GM21360 (cell line): ENCODE measurements around the gene SYTL1.
A peak's percentile ranks its signal among the peaks of the same experiment; 100 is the strongest.

Experiments
- ATAC-seq: cut with Tn5 transposase; IDR thresholded peaks from one replicate; pipeline ENCODE4 v1.9.1; 2021; ENCODE audit warnings: mild to moderate bottlenecking, moderate library complexity; ENCODE audit not compliant: unreplicated experiment

The SYTL1 gene

DNA sequence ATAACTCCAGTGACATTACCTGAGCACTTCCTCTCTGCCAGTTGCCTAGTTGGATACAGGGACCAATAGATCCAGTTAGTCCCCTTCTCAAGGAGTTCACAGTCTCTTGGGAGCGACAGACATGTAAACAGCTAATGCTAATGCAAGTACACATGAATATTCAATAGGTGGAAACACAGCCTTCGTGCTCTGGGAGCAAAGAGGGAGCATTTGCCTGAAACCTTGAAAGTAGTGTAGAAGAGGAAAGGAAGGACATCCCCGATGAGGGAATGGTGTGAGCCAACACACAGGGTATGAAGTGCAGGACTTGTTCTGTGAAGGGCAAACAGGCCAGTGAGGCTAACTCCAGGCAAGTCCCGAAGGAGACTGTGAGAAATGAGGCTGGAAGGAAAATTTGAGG, 23.7 kb upstream of the SYTL1 start:
- ATAC-seq: no peak

DNA sequence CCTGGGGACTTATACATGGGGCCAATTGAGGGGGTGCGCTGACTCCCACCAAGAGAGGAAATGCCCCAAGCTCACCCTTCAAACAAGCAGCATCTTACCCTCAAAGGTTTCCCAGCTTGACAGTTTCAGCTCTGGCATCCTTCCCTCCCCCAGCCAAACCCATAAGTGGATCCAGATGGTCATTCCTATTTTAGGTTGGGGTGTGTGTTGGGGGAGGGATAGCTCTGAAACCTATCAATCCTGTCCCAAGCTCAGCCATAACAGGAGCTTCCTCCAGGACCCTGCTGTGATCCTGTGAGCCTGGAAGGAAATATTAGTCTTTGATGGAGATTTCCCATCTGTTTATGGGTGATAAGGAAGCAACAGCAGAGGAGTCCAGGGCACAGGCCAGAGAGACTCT, 23.2 kb upstream of the SYTL1 start:
- ATAC-seq: no peak

DNA sequence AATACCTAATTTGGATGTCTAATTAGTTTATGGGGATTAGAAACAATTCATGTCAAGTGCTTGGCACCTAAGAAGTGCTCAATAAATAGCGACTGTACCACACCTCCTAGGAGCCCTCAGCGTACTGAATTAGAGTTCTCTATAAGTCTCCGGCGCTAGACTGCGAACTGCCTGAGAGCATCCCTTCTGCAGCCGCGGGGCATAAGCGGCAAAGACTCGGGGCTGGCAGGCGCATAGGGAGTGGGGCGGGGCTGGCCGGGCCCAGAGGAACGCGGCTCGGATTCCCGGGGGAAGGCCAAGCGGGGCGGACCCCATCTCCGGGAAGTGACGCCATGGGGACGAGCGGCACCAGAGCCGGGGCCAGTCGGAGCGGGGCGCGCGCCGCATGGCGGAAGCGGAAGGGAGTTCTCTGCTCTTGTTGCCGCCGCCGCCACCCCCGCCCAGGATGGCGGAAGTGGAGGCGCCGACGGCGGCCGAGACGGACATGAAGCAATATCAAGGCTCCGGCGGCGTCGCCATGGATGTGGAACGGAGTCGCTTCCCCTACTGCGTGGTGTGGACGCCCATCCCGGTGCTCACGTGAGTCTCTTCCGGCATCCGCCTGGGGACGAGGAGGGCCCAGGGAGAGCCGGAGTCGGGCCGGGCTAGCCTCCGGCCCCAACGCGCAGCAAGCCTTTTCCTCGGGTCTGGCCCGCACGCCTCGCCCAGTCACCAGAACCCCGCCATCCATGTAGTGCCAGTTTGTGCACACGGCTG, 19.8 kb upstream of the SYTL1 start, which contains the start of gene TMEM222:
Gene TMEM222, plus strand, starts transcription at position 351 of the 756 bp plus-strand sequence. Its CDS starts 35 bp downstream, at position 386.
- ATAC-seq: peak; percentile 94

DNA sequence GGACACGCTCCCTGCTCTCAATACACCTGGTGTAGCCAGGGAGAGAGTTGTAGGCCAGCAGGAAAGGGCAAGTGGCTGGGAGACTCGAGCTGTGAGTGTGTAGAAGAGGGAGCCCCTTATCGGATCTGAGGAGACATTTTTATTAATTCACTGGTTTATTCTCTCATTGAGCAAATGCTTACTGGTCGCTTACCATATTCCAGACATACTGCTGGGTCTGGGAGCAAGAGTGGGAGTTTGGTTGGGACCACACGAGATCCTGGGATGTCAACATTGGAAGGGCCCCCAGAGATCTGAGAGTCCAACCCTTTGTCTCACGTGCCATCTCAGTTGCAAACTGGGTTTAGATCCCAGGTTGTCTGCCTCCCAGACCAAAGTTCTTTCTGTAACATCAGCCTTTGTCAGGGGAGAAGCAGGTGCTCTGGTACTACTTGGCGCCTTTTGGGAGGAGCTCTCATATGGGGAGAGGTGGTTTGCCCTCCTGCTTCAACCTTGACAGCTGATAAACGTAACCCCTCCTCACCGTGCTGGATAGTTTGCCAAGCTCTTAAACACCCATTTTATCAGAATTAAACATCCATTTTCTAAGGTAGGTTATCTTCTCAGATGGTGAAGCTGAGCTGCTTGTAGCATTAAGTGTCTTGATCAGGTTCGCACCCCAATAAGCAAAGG, 19.1 kb upstream of the SYTL1 start:
- no peak for ATAC-seq

DNA sequence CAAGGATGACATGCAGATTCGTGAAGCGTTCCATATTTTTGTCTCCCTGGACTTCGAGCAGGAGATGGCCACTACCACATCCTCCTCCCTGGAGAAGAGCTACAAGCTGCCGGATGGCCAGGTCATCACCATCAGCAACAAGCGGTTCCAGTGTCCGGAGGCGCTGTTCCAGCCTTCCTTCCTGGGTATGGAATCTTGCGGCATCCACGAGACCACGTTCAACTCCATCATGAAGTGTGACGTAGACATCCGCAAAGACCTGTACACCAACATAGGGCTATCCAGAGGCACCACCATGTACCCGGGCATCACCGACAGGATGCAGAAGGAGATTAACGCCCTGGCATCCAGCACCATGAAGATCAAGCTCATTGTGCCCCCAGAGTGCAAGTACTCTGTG, 16.5 kb upstream of the SYTL1 start:
- no peak for ATAC-seq

DNA sequence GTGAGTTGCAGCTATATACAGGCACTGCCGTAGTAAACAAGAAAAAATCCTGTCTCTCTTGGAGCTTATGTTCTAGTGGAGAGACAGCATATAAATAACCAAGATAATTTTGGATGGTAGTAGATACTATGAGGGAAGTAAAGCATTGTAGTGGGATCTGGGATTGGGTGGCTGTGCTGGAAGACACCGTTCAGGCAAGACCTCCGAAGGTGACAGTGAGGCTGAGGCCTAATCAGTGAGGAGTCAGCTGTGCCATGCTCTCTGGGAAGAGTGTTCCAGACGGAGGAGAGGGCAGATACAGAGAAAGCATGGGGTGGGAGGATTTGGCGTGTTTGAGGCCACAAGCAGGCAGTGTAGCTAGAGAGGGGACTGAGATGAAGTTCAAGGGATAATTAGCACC, 13.9 kb upstream of the SYTL1 start:
- no peak for ATAC-seq

DNA sequence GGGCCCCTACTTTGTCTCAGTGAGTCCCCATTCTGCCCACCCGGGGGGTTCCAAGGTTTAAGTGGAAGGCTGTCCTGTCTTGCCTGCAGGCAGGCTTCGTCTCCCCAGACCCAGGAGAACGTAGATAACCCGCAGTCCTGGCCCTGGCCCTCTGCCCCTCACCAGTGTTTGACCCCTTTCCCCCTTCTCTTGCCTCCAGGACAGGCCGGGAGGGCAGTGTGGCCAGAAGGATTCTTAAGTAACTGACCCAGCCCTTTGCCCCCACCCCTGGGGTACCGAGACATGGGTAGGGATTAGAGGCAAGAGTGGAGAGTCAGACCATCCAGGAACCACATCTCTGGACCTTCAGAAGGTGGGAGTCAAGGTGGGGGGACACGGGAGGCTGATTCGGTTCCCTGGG, 11.0 kb upstream of the SYTL1 start:
- ATAC-seq: no peak

DNA sequence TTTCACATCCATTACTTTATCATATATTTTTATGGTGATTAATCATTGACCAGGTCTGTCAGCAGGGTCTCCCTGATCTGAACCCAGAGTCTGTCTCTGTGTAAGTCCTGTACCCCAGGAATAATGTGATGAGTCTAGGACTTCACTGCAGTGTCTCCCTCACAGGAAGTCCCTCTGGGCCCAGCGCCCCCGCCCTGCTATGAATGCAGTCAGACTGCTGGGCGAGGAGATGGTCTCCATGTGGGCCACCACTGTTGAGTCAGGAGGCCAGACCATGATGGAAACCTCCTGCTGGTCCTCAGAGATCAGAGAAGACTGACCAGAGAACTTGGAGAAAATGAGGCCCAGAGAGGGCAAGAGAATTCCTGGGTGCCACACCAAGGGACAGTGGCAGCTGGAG, 10.4 kb upstream of the SYTL1 start:
- no peak for ATAC-seq

DNA sequence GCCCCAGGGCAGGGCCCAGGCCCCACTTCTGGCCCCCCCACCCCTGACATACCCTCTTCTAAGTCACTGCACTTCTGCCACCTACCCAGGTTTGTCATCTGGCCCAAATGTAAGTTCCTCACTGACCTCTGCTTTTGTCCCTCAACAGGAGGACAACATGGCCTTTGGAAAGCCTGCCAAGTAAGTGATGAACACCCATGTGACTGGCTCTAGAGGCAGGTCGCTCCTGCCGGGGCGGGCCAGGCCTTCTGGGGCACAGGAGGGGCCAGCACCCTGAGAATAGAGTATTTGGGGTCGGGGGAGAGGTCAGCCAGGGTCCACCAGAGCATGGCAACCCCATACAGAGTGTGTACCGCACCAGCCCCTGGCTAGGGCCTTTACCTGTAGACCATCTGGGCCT, 9.9 kb upstream of the SYTL1 start:
- ATAC-seq: no peak

DNA sequence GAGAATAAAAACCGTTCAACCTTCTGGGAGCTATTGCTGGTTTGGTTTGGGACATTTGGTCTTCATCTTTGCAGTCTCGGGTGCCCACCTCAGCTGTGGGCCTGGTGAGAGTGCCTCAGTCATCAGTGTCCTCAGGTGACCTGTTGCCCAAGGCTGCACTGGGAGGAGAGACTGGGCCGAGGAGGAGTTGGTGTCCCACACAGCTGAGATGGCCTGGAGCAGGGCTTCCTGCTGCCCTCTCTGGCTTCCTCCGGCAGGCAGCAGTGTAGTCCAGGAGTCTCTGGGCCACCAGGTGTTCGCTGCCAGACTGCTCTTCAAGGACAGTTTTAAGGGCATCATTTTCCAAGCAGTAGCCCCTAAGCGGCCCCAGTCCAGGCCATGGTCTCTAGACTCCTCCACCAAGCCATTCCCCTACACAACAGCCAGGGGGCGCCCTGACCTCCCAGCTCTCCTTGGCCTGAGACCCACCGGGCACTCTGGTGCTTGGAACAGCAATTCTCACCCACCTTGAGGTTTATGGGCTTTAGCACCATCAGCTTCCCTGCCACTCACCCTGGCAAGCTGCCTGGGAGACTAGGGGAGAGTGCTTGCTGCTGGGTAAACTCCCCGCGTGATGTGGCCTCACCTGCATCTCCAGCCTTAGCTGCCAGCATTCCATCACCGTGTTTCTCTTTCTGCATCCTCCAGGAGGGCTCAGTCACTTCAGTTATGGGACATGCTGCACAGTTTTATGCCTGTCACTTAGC, 9.1 kb upstream of the SYTL1 start:
- ATAC-seq: no peak

DNA sequence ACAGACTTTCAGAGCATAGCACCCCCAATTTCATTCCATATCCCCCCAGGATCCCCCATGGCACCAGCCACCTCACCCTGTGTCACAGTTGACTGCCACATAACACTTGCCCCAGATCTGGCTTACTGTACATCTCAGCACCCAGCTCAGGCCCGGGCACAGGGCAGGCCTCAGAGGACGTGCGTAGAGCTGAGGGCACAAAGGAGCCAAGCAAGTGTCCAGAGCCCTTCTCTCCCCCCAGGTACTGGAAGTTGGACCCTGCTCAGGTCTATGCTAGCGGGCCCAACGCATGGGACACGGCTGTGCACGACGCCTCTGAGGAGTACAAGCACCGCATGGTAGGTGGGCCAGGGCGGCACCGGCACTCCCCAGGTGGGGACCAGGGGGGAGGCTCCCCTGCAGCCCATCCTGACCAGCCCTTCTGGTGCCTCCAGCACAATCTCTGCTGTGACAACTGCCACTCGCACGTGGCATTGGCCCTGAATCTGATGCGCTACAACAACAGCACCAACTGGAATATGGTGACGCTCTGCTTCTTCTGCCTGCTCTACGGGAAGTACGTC, 8.0 kb upstream of the SYTL1 start:
- ATAC-seq: no peak

DNA sequence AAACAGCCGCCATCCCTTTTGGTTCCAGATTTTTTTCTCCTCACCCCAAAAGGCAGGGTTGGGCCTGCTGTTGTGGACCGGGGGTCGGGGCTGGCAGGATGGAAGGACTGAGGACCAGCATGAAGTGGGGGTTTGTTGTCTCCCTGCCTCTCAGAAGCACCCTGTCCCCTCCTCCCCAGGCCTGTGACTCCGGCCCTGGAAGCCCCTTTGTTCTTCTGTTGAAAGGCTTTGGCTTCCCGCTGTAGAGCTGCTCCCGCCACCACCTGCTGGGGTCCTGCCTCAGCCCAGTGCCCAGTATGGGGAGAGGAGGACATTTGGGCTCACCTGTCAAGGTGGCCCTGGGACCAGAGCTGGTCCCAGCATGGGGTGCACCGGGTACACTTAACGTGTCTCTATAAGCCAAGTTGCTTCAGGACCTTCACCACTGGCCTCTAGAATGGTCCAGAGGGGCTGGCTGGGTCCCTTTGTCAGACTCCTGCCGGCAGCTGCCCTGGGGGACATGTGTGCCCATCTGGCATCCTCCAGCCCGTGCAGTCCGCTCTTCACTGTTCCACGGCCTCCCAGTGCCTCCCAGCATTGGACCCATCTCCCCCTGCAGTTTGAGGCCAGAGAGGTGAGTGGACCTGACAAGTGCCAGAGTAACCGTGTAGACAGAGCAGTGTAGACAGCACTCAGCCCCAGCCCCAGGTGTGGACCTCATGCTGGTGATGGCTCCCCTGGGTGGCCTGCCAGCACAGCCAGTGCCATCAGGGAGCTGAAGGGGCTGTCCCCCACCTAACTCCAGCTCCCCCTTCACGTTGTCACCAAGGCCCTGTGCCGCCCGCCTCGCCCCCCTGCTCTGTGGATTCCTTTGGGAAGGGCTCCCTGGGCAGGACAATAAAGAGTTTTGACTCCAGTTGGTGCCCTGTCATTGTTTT, 6.1 kb upstream of the SYTL1 start:
- ATAC-seq: no peak

DNA sequence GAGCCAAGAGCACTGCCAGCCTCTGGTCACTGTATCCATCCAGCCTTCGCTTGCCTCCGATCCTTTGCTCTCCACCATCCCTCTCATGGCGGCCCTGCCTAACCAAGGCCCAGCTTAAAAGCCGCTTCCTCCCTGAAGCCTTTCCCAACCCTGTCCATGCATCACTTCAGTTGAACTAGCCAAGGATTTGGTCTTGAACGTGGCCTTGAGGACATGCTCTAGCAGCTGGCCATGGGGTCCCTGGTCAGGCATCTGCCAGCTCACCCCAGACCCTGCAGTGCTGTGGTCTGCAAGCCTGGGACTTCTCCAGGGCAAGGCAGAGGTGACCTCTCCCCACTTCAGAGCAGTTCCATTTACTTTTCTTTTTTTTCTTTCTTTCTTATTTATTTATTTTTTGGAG, 5.1 kb upstream of the SYTL1 start:
- no peak for ATAC-seq

DNA sequence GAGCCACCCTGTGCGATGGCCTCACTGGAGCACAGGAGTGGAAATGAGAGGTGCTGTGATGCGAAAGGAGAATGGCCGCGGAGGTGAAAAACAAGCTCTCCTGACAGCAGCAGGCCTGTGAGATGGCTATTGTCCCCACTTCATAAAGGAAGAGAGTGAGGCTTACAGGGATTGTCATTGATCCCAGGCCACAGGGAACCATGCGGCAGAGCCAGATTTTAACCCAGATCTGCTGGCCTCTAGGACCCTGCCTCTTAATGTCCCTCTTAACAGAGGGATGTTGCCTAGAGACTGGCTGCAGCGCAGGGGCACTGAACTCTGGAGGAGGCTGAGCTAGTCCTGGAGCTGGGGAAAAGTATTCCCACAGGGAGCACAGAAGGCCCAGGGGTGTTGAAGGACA, 3.1 kb upstream of the SYTL1 start:
- no peak for ATAC-seq

DNA sequence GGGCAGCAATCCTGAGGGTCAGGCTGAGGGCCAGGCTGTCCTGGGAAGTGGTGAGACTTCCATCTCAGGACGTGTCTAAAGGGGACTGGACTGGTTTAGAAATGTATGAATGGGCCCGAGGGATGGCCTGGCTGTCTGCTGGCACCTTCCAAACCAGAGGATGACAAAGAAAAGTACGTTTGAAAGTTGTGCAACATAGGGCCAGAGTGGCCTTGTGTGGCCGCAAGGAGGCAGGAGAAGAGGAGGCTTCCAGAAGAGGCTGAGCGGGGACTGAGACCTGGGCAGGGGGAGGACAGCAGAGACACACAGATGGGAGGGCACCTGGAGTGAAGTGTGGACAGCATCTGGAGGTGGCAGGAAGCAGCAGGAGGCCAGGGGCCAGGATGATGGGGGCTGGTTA, 2.6 kb upstream of the SYTL1 start:
- ATAC-seq: no peak

DNA sequence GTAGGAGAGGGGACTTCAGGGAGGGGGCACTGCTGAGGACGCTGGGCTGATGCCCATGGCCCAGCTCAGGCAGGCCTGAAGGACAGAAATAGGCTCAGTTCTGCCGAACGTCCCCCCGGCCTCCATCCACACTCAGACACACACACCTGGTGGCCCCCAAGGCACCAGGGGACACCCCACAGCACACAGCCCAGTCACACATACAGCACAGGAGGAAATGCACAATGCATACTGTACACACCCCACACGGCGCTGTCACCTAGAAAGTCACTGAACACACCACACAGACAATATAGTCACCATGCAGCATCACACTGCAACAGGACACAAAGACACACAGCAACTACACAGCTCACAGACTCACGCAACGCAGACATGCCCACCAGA, 562 bp downstream of the SYTL1 start:
- ATAC-seq: no peak

DNA sequence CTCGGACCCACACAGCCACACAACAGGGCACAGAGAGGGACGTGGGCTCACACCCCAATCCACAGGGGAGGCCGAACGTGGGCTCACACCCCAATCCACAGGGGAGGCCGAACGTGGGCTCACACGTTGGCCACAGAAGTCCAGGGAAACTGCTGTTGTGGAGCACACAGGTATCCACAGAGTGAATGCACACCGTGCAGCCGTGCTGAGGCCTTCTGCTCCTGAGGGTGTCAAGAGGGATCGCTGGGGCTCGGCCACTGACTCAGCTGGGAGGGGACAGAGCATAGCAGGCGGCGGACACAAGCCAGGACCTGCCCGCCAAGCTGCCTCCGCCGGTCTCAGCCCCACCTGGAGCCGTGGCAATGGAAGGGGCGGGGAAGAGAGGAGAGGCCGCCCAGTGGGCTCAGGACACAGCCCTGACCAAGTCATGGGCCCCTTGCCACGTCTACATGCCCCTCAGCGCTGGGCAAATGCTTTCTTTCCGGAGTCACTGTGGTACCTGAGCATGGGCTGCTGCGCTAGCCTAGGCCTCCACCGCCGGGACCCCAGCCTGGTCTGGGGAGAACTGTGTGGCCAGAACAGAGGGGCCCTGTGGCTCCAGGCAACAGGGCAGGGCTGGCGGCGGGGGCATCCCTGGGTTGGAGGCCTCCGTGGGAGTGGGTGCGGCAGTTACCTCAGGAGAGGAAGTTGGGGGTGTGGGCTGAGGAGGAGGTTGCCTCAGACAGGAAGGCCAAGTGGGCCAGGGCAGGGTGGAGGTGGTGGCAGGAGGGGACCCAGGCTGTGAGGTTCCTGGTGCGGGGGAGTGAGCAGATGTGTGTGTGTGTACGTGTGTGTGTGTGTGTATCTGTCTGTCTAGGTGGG, 1.2 kb downstream of the SYTL1 start:
- no peak for ATAC-seq

DNA sequence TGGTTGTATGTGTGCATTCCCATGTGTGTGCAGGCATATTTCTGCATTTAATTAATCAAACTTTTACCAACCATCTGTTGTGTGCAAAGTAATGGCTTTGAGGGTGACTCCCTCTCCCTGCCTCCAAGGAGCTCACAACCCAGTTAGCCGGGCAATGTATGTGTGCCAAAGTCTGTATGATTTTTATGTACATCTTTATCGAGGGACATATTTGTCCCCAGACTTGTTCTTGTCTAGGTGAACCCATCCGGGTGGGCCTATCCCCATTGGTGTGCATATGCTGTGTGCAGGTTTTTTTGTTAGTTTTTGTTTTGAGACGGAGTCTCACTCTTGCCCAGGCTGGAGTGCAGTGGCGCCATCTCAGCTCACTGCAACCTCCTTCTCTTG, 1.8 kb downstream of the SYTL1 start:
- no peak for ATAC-seq

DNA sequence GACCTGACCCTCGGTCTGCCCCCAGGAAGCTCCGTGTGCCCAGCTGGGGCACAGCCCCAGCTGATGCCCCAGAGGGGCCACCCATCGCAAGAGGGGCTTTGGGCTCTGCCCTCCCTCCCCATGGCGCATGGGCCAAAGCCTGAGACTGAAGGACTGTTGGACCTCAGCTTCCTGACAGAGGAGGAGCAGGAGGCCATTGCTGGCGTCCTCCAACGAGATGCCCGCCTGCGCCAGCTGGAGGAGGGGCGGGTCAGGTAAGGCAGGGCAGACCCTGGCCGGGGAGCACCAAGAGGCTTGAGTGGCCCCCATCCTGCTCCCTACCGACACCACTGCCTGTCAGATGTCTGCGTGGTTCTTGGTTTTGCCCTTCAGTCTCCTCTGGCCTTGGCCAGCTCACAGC, 3.5 kb downstream of the SYTL1 start:
- ATAC-seq: no peak

DNA sequence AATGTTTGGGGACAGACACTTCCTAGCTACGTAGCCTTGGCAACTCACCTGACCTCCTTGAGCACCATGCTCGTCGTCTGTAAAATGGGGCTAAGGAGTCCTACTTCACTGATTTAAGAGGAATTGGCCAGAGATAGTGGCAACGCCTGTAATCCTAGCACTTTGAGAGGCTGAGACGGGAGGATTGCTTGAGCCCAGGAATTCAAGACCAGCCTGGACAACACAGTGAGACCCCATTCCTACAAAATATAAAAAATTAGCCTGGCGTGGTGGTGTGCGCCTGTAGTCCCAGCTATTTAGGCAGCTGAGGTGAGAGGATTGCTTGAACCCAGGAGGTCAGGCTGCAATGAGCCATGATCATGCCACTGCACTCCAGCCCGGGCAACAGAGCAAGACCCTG, 4.5 kb downstream of the SYTL1 start:
- no peak for ATAC-seq
